ENCODE measurements around the gene ALX4.

ALX4 gene

GRCh38 chr11:44301564-44302271 lies 8.2 kb downstream of the ALX4 start:
- ChIA-PET POLR2A (no interaction called here), CTCF (no interaction called here)
- no peak for DNase-seq (ENCODE audit: extremely low spot score)
- TF ChIP-seq ZNF384 (IDR thresholded peaks at IDR 0.05) (no peak), ARNT (IDR thresholded peaks at IDR 0.05) (no peak), L3MBTL2 (conservative IDR thresholded peaks at IDR 0.05) (no peak), FOXM1 (IDR thresholded peaks at IDR 0.05; ENCODE audit: borderline replicate concordance) (no peak), FOXK2 (IDR thresholded peaks at IDR 0.05) (no peak), SP1 (IDR thresholded peaks at IDR 0.05) (no peak), BHLHE40 (IDR thresholded peaks at IDR 0.05; ENCODE audit: borderline replicate concordance) (no peak), SUZ12 (IDR thresholded peaks at IDR 0.05) (no peak), LEF1 (IDR thresholded peaks at IDR 0.05; ENCODE audit: borderline replicate concordance) (no peak), ELF4 (IDR thresholded peaks at IDR 0.05) (no peak), TARDBP (IDR thresholded peaks at IDR 0.05) (no peak), HDGF (IDR thresholded peaks at IDR 0.05; ENCODE audit: borderline replicate concordance) (no peak), NFRKB (IDR thresholded peaks at IDR 0.05) (no peak)

- CTCF ChIA-PET = no interaction called here
These were observed 8.9 kb downstream of the ALX4 start for GRCh38 chr11:44300844-44301563.

GRCh38 chr11:44298862-44299261 lies 11.1 kb downstream of the ALX4 start:
- DNase-seq (ENCODE audit: extremely low spot score) = no peak
- CTCF ChIA-PET = interaction anchor here (0.6 to 1.6 kb wide), 2 partner anchors 13 to 165 kb away, joined by 3 read pairs; no protein-coding TSS in a partner anchor
- POLR2A ChIA-PET = no interaction called here
- TF ChIP-seq LEF1 (IDR thresholded peaks at IDR 0.05; ENCODE audit: borderline replicate concordance) (no peak), ARNT (IDR thresholded peaks at IDR 0.05) (no peak), CTBP1 (IDR thresholded peaks at IDR 0.05; ENCODE audit: borderline replicate concordance) (no peak), ELF4 (IDR thresholded peaks at IDR 0.05) (no peak), NFRKB (IDR thresholded peaks at IDR 0.05) (no peak)

More at GRCh38 chr11:44300844-44301563, 8.9 kb downstream of the ALX4 start:
- POLR2A ChIA-PET = no interaction called here
- DNase-seq (ENCODE audit: extremely low spot score) = no peak
- no peak for TF ChIP-seq ZNF384 (IDR thresholded peaks at IDR 0.05)
- TF ChIP-seq SUZ12 (IDR thresholded peaks at IDR 0.05) = no peak
- TF ChIP-seq SP1 (IDR thresholded peaks at IDR 0.05) = no peak
- TF ChIP-seq FOXK2 (IDR thresholded peaks at IDR 0.05) = no peak
- no peak for TF ChIP-seq TARDBP (IDR thresholded peaks at IDR 0.05)
- TF ChIP-seq BHLHE40 (IDR thresholded peaks at IDR 0.05; ENCODE audit: borderline replicate concordance) = no peak
- TF ChIP-seq FOXA1 (IDR thresholded peaks at IDR 0.05) = no peak
- no peak for TF ChIP-seq FOXM1 (IDR thresholded peaks at IDR 0.05; ENCODE audit: borderline replicate concordance)
- TF ChIP-seq PKNOX1 (IDR thresholded peaks at IDR 0.05) = no peak
- TF ChIP-seq LEF1 (IDR thresholded peaks at IDR 0.05; ENCODE audit: borderline replicate concordance) = no peak
- TF ChIP-seq ELF4 (IDR thresholded peaks at IDR 0.05) = no peak
- TF ChIP-seq NFRKB (IDR thresholded peaks at IDR 0.05) = no peak
- no peak for TF ChIP-seq CTBP1 (IDR thresholded peaks at IDR 0.05; ENCODE audit: borderline replicate concordance)

GRCh38 chr11:44290208-44290607 lies 19.7 kb downstream of the ALX4 start:
- ChIA-PET POLR2A (no interaction called here), CTCF (no interaction called here)
- TF ChIP-seq FOXM1 (IDR thresholded peaks at IDR 0.05; ENCODE audit: borderline replicate concordance) (no peak), HDGF (IDR thresholded peaks at IDR 0.05; ENCODE audit: borderline replicate concordance) (no peak), L3MBTL2 (conservative IDR thresholded peaks at IDR 0.05) (no peak), FOXK2 (IDR thresholded peaks at IDR 0.05) (no peak), SUZ12 (IDR thresholded peaks at IDR 0.05) (no peak), SP1 (IDR thresholded peaks at IDR 0.05) (no peak), NFRKB (IDR thresholded peaks at IDR 0.05) (no peak)
- no peak for DNase-seq (ENCODE audit: extremely low spot score)

GRCh38 chr11:44288133-44288526 lies 21.8 kb downstream of the ALX4 start:
- POLR2A ChIA-PET = no interaction called here

More at GRCh38 chr11:44288133-44288526, 21.8 kb downstream of the ALX4 start:
- CTCF ChIA-PET = interaction anchor here (0.6 kb wide), 1 partner anchor 195 kb away, joined by 3 read pairs; no protein-coding TSS in a partner anchor
- no peak for TF ChIP-seq NFRKB (IDR thresholded peaks at IDR 0.05)
- no peak for TF ChIP-seq FOXK2 (IDR thresholded peaks at IDR 0.05)
- no peak for TF ChIP-seq BHLHE40 (IDR thresholded peaks at IDR 0.05; ENCODE audit: borderline replicate concordance)
- TF ChIP-seq CTBP1 (IDR thresholded peaks at IDR 0.05; ENCODE audit: borderline replicate concordance) = no peak
- no peak for TF ChIP-seq FOXA1 (IDR thresholded peaks at IDR 0.05)
- TF ChIP-seq ARNT (IDR thresholded peaks at IDR 0.05) = no peak
- no peak for TF ChIP-seq FOXM1 (IDR thresholded peaks at IDR 0.05; ENCODE audit: borderline replicate concordance)
- TF ChIP-seq SUZ12 (IDR thresholded peaks at IDR 0.05) = no peak
- TF ChIP-seq ZNF384 (IDR thresholded peaks at IDR 0.05) = no peak
- TF ChIP-seq SP1 (IDR thresholded peaks at IDR 0.05) = no peak
- no peak for TF ChIP-seq TARDBP (IDR thresholded peaks at IDR 0.05)
- TF ChIP-seq L3MBTL2 (conservative IDR thresholded peaks at IDR 0.05) = no peak
- TF ChIP-seq HDGF (IDR thresholded peaks at IDR 0.05; ENCODE audit: borderline replicate concordance) = no peak
- TF ChIP-seq ELF4 (IDR thresholded peaks at IDR 0.05) = no peak
- TF ChIP-seq LEF1 (IDR thresholded peaks at IDR 0.05; ENCODE audit: borderline replicate concordance) = no peak
- no peak for TF ChIP-seq PKNOX1 (IDR thresholded peaks at IDR 0.05)
- no peak for DNase-seq (ENCODE audit: extremely low spot score)
